Measurements from ENCODE around the gene ATOH8. TPM values are rescaled to one million over a fixed set of nuclear protein-coding genes. Genes with fewer than 3 reads are reported as not detected.

The ATOH8 gene
- polyA plus RNA-seq, 2 of the 4 experiments (the other 2 are of a cell fraction) = 1.8 to 20.0 TPM

GRCh38 chr2:85811180-85812093 lies 57.6 kb downstream of the ATOH8 start:
- ATAC-seq = no peak
- TF ChIP-seq GATA3 (IDR thresholded peaks at IDR 0.05; ENCODE audit: borderline replicate concordance) = no peak
- Histone ChIP-seq H3K4me1 (peaks cover 34% of the 10 kb centered on the region), H3K4me3 (no peak overlapping the region), H3K27ac (peak overlapping the region; percentile 25 to 71; a peak in 4 of 6 replicates), H3K9me3 (no peaks in the 10 kb centered on the region), H3K4me2 (no peak overlapping the region)
- no peak for DNase-seq (ENCODE audit: low read depth in 1 of 2, low spot score in 1 of 2)
- ChIA-PET POLR2A (no interaction called here), CTCF (interaction anchor here (0.6 to 35.1 kb wide), 14 partner anchors 8 to 742 kb away, joined by 3 to 1675 read pairs (median 57); partner anchors contain the start of gene ATOH8)
- no peak for FAIRE-seq
- WGBS (ENCODE audit: missing lambda C conversion rate) = 84% methylated on average over 27 of the region's 41 CpGs

DNA sequence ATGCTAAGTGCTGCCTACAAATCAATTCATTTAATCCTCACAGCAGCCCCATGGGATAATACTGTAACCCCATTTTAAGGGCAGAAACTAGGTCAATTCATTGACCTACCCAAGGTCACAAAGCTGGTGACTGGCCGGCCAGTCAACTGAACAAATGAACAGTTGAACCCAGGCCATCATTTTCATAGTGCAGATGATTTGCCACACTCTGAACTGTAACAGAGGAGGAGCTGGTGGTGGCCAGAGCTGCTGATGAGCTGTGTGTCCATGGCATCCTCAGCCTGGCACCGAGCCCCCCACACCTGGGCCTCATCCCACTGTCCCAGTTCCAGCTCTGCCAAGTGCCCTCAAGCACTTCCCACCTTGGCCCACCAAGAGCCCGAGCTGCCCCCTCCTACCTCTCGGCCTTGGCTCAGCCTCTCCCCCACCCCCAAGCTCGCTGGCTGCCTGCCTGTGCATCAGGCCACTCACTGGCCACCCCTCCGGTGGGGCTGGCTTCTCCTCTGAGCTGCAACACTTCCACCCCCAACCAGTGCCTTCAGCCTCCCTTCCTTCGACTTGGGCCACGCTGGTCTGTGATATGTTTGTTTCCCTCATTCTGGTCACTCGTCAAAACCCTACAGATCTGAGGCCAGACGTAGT lies 58.4 kb downstream of the ATOH8 start:
- ChIA-PET CTCF (interaction anchor here (0.6 to 35.1 kb wide), 15 partner anchors 9 to 743 kb away, joined by 3 to 1675 read pairs (median 54); partner anchors contain the start of genes ATOH8, POLR1A and PTCD3), POLR2A (no interaction called here)
- Histone ChIP-seq H3K4me2 (no peak overlapping the region), H3K4me1 (peaks cover 26% of the 10 kb centered on the region), H3K4me3 (no peak overlapping the region), H3K27ac (peak overlapping the region in 1 of 2 experiments; percentile 71; a peak in 4 of 6 replicates), H3K9me3 (no peaks in the 10 kb centered on the region)
- TF ChIP-seq CHD2 (IDR thresholded peaks at IDR 0.05; ENCODE audit: low read length, partially characterized antibody) = no peak
- 87% methylated on average over 8 of the region's 10 CpGs for WGBS (ENCODE audit: missing lambda C conversion rate)
- FAIRE-seq (no peak), ATAC-seq (no peak), DNase-seq (ENCODE audit: low read depth in 1 of 2, low spot score in 1 of 2) (no peak)

- whole genome bisulfite sequencing (ENCODE audit: missing lambda C conversion rate) = 92% methylated on average over 7 of the region's 7 CpGs
- Histone ChIP-seq H3K27ac (peak overlapping the region; percentile 52 to 71), H3K4me3 (no peak overlapping the region), H3K9me3 (no peaks in the 10 kb centered on the region), H3K4me1 (peaks cover 24% of the 10 kb centered on the region), H3K4me2 (no peak overlapping the region)
- TF ChIP-seq CBX8 (IDR thresholded peaks at IDR 0.05) = no peak
- DNase-seq (ENCODE audit: low read depth in 1 of 2, low spot score in 1 of 2) (no peak), ATAC-seq (peak in 1 of 2 experiments; percentile 4; a peak in 2 of 6 replicates), FAIRE-seq (no peak)
- ChIA-PET POLR2A (no interaction called here), CTCF (interaction anchor here (0.6 to 35.1 kb wide), 65 partner anchors 10 to 455 kb away, joined by 3 to 1675 read pairs (median 5); partner anchors contain the start of genes ATOH8 and GNLY)
These were observed 59.6 kb downstream of the ATOH8 start for GRCh38 chr2:85813211-85813981.

DNA sequence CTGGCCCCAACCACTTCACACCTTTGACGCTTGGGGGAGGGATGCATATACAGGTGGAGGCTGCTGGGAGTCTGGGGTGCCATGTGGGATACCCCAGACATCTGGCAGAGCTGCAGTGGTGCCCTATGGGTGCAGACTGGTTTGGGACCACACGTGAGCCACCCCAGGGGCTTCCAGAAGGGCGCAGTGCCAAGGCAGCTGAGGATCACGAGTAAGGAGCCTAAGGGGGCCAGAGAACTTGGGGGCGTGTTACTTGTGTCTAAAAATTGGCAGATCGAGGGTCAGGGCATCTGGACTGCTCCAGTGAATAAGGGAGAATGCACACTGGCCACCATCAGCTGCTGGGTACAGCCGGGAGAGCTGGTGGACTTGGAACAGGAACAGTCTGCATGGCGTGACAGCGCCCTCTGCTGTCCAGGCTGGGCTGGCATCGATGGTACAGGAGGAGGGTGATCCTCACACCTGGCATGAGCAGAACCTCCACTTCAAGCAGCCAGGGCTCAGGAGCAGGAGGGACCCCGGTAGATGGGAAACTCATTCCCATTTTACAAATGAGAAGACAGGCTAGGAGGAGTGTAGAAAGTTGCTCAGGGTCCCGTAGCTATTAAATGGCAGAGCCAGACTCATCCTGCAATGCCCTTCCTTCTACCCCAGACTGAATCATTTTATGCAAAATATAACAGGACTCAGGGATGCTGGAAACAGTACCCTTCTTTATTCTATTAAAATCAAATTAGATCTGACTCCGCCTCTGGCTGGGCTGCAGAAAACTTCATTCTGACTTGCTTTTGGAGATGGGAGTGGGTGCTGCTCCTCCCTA lies 60.4 kb downstream of the ATOH8 start:
- ChIA-PET POLR2A (no interaction called here), CTCF (interaction anchor here (0.6 to 35.1 kb wide), 69 partner anchors 11 to 659 kb away, joined by 3 to 1675 read pairs (median 5); partner anchors contain the start of genes ATOH8, GNLY and ST3GAL5)
- FAIRE-seq = peak; percentile 92
- TF ChIP-seq, protein P1, sequence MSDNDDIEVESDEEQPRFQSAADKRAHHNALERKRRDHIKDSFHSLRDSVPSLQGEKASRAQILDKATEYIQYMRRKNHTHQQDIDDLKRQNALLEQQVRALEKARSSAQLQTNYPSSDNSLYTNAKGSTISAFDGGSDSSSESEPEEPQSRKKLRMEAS (IDR thresholded peaks at IDR 0.05) = peak; percentile 62; the same call in 1 of the 2 replicates
- no peak for TF ChIP-seq EHF (CRISPR knock-in tag; IDR thresholded peaks at IDR 0.05)
- TF ChIP-seq CBX2 (IDR thresholded peaks at IDR 0.05; ENCODE audit: borderline replicate concordance, low read depth) = no peak
- TF ChIP-seq, protein P2, sequence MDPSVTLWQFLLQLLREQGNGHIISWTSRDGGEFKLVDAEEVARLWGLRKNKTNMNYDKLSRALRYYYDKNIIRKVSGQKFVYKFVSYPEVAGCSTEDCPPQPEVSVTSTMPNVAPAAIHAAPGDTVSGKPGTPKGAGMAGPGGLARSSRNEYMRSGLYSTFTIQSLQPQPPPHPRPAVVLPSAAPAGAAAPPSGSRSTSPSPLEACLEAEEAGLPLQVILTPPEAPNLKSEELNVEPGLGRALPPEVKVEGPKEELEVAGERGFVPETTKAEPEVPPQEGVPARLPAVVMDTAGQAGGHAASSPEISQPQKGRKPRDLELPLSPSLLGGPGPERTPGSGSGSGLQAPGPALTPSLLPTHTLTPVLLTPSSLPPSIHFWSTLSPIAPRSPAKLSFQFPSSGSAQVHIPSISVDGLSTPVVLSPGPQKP (IDR thresholded peaks at IDR 0.05; ENCODE audit: low read depth, low read length) = no peak
- TF ChIP-seq RAD21 (conservative IDR thresholded peaks at IDR 0.05 in 1 of 2, IDR thresholded peaks at IDR 0.05 in 1 of 2) = peak; percentile 100
- TF ChIP-seq CTCF (IDR thresholded peaks at IDR 0.05) = peak; percentile 98
- TF ChIP-seq SMC3 (IDR thresholded peaks at IDR 0.05) = peak; percentile 100
- no peak for TF ChIP-seq JUNB (IDR thresholded peaks at IDR 0.05)
- TF ChIP-seq NR3C1 (IDR thresholded peaks at IDR 0.05) = no peak
- Histone ChIP-seq H3K9me3 (no peaks in the 10 kb centered on the region), H3K4me3 (no peak overlapping the region), H3K27ac (peak overlapping the region; percentile 52 to 71), H3K4me2 (no peak overlapping the region), H3K4me1 (peaks cover 24% of the 10 kb centered on the region)
- 20% methylated on average over 13 of the region's 13 CpGs for WGBS (ENCODE audit: missing lambda C conversion rate)
- ATAC-seq = peak; percentile 97 to 99
- DNase-seq (ENCODE audit: low read depth in 1 of 2, low spot score in 1 of 2) = peak; percentile 91 to 93

All from A549 (cell line).